ENCODE data around the gene PTHLH.

Gene PTHLH

GRCh38 chr12:27937768-27938167 is 34.8 kb downstream of the PTHLH start:
- intact Hi-C loops (cut with DNase I; ENCODE audit: low total_unique reads), result no loop called here

GRCh38 chr12:27936196-27936595 is 36.3 kb downstream of the PTHLH start:
- intact Hi-C loops (cut with DNase I; ENCODE audit: low total_unique reads), result no loop called here
- DNase-seq, result no peak
- H3K27ac ChIP-seq, result no peak overlapping the region
- H3K36me3 ChIP-seq, result no peaks in the 10 kb centered on the region
- H3K4me3 ChIP-seq, result no peak overlapping the region
- no peaks in the 10 kb centered on the region for H3K9me3 ChIP-seq
- H3K27me3 ChIP-seq, result no peaks in the 10 kb centered on the region
- no peaks in the 10 kb centered on the region for H3K4me1 ChIP-seq
- no peak for TF ChIP-seq CTCF (IDR thresholded peaks at IDR 0.05)

More at GRCh38 chr12:27937768-27938167, 34.8 kb downstream of the PTHLH start:
- Histone ChIP-seq H3K36me3 (no peaks in the 10 kb centered on the region), H3K27ac (no peak overlapping the region), H3K27me3 (no peaks in the 10 kb centered on the region), H3K4me1 (no peaks in the 10 kb centered on the region), H3K9me3 (no peaks in the 10 kb centered on the region), H3K4me3 (no peak overlapping the region)
- DNase-seq, result no peak
- no peak for TF ChIP-seq CTCF (IDR thresholded peaks at IDR 0.05)

GRCh38 chr12:27934276-27934675 is 38.3 kb downstream of the PTHLH start:
- TF ChIP-seq CTCF (IDR thresholded peaks at IDR 0.05), result no peak
- H3K4me1 ChIP-seq, result no peaks in the 10 kb centered on the region
- DNase-seq, result no peak
- no peak overlapping the region for H3K27ac ChIP-seq
- no peaks in the 10 kb centered on the region for H3K9me3 ChIP-seq
- H3K4me3 ChIP-seq, result no peak overlapping the region
- no peaks in the 10 kb centered on the region for H3K36me3 ChIP-seq
- intact Hi-C loops (cut with DNase I; ENCODE audit: low total_unique reads), result no loop called here
- no peaks in the 10 kb centered on the region for H3K27me3 ChIP-seq

GRCh38 chr12:27931390-27931789 is 41.1 kb downstream of the PTHLH start:
- Histone ChIP-seq H3K9me3 (no peaks in the 10 kb centered on the region), H3K4me3 (no peak overlapping the region), H3K4me1 (no peaks in the 10 kb centered on the region), H3K36me3 (no peaks in the 10 kb centered on the region), H3K27ac (no peak overlapping the region), H3K27me3 (no peaks in the 10 kb centered on the region)
- no peak for TF ChIP-seq CTCF (IDR thresholded peaks at IDR 0.05)
- intact Hi-C loops (cut with DNase I; ENCODE audit: low total_unique reads), result no loop called here
- DNase-seq, result no peak

- Histone ChIP-seq H3K27me3 (no peaks in the 10 kb centered on the region), H3K4me3 (no peak overlapping the region), H3K27ac (no peak overlapping the region), H3K9me3 (no peaks in the 10 kb centered on the region), H3K4me1 (peaks cover 0 to 14% (median 7%) of the 10 kb centered on the region in 4 donors), H3K36me3 (no peaks in the 10 kb centered on the region)
- intact Hi-C loops (cut with DNase I; ENCODE audit: low total_unique reads), result no loop called here
- TF ChIP-seq CTCF (IDR thresholded peaks at IDR 0.05), result no peak
- no peak for DNase-seq
Observed at GRCh38 chr12:27927347-27927746, 45.2 kb downstream of the PTHLH start.

All from tibial artery (tissue), 4 donors.